ENCODE results near the gene C6orf15. TPM values are rescaled to one million over a fixed set of nuclear protein-coding genes. Genes with fewer than 3 reads are reported as not detected.

C6orf15 gene
- total RNA-seq, 1 donor from 2014 or later = not detected

- DNase-seq = no peak
These were observed 5.3 kb downstream of the C6orf15 start for GRCh38 chr6:31107052-31107451.

GRCh38 chr6:31103136-31103535, 9.2 kb downstream of the C6orf15 start:
- DNase-seq = no peak

DNA sequence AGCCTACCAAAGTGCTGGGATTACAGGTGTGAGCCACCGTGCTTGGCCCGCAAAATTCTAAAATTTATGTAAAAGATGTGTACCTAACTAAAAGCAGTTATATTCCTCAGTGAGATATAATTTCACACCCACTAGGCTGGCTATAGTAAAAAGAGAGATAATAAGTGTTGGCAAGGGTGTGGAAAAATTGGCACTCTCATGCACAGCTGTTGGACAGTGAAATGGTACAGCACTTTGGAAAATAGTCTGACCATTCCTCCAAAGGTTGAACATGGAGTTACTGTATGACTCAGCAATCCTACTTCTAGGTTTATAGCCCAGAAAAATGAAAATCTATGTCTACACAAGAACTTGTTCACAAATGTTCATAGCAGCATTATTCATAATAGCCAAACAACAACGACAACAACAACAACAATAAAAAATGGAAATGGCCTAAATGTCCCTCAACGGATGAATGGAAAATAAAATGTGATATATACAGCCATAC, 13.9 kb downstream of the C6orf15 start:
- DNase-seq = no peak

DNA sequence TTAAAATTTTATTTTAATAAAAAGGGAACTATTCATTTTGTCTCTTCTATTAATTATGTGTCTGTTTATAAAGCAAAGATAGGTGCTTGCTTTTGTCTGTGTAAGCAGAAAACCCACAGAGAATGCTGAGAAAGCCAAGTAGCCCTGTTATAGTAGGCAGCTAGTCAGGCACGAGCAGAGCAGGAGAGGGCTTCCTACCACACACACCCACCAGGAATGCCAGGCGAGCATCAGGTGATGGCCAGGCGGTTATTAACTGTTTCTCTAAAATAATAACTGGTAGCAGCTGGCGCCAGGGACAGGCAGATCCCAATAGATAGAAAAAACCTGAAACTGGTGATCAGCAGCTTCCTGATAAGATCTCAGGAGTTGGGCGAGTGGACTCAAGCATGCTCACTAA, 15.7 kb downstream of the C6orf15 start:
- DNase-seq = no peak

GRCh38 chr6:31096215-31096614, 16.2 kb downstream of the C6orf15 start:
- no peak for DNase-seq

DNA sequence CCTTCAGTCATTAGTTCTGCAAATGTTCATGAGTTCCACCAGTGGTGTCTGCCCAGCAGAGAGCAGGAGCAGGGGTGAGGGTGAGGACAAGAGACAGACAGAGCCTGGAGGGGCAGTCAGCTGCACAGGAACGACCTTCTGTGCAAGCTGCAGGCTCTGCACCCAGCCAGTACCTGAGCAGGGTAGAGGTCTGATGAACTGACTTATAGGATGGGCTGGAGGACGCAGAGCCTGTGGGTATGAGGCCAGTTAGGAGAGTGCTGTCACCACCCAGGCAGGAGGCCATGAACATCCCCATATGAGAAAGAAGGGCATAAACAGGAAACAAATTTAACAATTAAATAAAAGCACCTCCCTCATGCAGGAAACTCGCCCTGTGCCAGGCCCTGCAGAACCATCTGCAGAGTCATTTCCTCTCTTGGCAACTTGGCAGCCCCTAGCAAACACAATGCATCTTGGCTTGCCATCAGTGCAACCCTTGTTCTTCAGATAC, 17.9 kb downstream of the C6orf15 start:
- no peak for DNase-seq

- no peak for DNase-seq
These were observed 19.4 kb downstream of the C6orf15 start for GRCh38 chr6:31092769-31093505.

GRCh38 chr6:31092238-31092637, 20.1 kb downstream of the C6orf15 start:
- no peak for DNase-seq

GRCh38 chr6:31091680-31092079, 20.7 kb downstream of the C6orf15 start:
- no peak for DNase-seq

GRCh38 chr6:31090973-31091364, 21.4 kb downstream of the C6orf15 start:
- DNase-seq = no peak

- no peak for DNase-seq
These were observed 22.0 kb downstream of the C6orf15 start for GRCh38 chr6:31090275-31090972.

- peak; percentile 70 for DNase-seq
These were observed 24.8 kb downstream of the C6orf15 start for GRCh38 chr6:31087494-31088089.

- no peak for DNase-seq
These were observed 25.5 kb downstream of the C6orf15 start for GRCh38 chr6:31086788-31087440.

- DNase-seq = no peak
These were observed 28.5 kb downstream of the C6orf15 start for GRCh38 chr6:31083742-31084354.

GRCh38 chr6:31081872-31082271, 30.5 kb downstream of the C6orf15 start:
- no peak for DNase-seq

DNA sequence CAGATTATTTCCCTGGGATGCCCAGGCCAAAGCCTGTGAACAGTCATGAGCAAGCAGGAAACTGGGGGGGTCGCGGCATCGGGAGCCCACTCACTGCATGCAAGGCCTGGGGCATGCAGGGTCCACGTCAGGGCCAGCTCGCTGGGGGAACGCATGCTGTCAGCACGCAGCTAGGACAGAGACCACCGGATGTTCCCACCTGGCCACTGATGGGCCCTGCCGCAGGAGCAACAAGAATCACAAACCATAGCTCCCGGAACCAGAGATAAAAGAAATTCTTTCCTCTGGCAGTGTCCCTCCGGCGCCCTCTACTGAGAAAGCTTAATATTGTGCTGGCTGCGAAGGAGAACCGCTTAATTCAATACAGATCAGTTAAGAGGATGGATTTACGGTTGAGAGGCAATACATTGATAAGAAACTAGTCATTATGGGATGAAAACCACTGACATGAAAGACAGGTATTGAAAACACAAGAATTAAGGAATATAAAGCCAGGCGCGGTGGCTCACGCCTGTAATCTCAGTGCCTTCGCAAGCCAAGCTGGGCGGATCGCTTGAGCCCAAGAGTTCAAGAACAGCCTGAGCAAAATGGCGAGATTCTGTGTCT, 32.6 kb downstream of the C6orf15 start:
- peak; percentile 45 for DNase-seq

GRCh38 chr6:31076611-31077010, 35.8 kb downstream of the C6orf15 start:
- DNase-seq = no peak

GRCh38 chr6:31075528-31075927, 36.8 kb downstream of the C6orf15 start:
- DNase-seq = no peak

GRCh38 chr6:31074401-31074800, 38.0 kb downstream of the C6orf15 start:
- DNase-seq = no peak

- DNase-seq = peak; percentile 58
These were observed 41.6 kb downstream of the C6orf15 start for GRCh38 chr6:31070711-31071197.

GRCh38 chr6:31068669-31069340, 43.6 kb downstream of the C6orf15 start:
- DNase-seq = peak; percentile 77

Data from occipital lobe (tissue), 2 donors.